Mesenchymal stem cell (in vitro differentiated cells and primary cell): ENCODE data around the gene IL2RG. TPM values are rescaled to one million over a fixed set of nuclear protein-coding genes. Genes with fewer than 3 reads are reported as not detected.

ENCODE experiments used
- DNase-seq: peaks from one replicate; pipeline ENCODE4 v3.0.0-alpha.2; 2013
- H2AFZ ChIP-seq: one replicate; pipeline ENCODE4 v1.6.1; 2013; ENCODE audit warnings: low read depth, mild to moderate bottlenecking, control low read depth, inconsistent platforms, low read length, moderate library complexity
- H2AK5ac ChIP-seq: 2 replicates; pipeline ENCODE4 v1.6.1; 2013; ENCODE audit warnings: low read length, moderate library complexity, mild to moderate bottlenecking, inconsistent platforms; ENCODE audit not compliant: severe bottlenecking
- H2BK120ac ChIP-seq: one replicate; pipeline ENCODE4 v1.6.1; 2013; ENCODE audit warnings: low read depth, mild to moderate bottlenecking, inconsistent platforms, low read length, moderate library complexity
- H2BK12ac ChIP-seq, 2 experiments: one replicate each; pipeline ENCODE4 v1.6.1; 2013; ENCODE audit warnings: inconsistent platforms in 2 of 2, low read length in 2 of 2, mild to moderate bottlenecking in 2 of 2, moderate library complexity in 2 of 2, control low read depth in 1 of 2
- H2BK15ac ChIP-seq: one replicate; pipeline ENCODE4 v1.6.1; 2013; ENCODE audit warnings: mild to moderate bottlenecking, low read depth, inconsistent platforms; ENCODE audit not compliant: poor library complexity, severe bottlenecking
- H2BK5ac ChIP-seq: 2 replicates; pipeline ENCODE4 v1.6.1; 2013; ENCODE audit warnings: low read depth, mild to moderate bottlenecking, low read length, control low read depth, inconsistent platforms; ENCODE audit not compliant: poor library complexity, severe bottlenecking
- H3K14ac ChIP-seq, 2 experiments: one replicate each; pipeline ENCODE4 v1.6.1; 2013; ENCODE audit warnings: inconsistent platforms in 2 of 2, low read length in 2 of 2, control low read depth in 1 of 2, mild to moderate bottlenecking in 1 of 2, moderate library complexity in 1 of 2
- H3K18ac ChIP-seq, 2 experiments: one replicate each; pipeline ENCODE4 v1.6.1; 2013; ENCODE audit warnings: inconsistent platforms in 2 of 2, low read length in 2 of 2, control low read depth in 1 of 2, low read depth in 1 of 2, mild to moderate bottlenecking in 1 of 2
- H3K23ac ChIP-seq, 2 experiments: one replicate each; pipeline ENCODE4 v1.6.1; 2013; ENCODE audit warnings: inconsistent platforms in 2 of 2, low read length in 2 of 2, mild to moderate bottlenecking in 2 of 2, moderate library complexity in 2 of 2, control low read depth in 1 of 2
- H3K27ac ChIP-seq: 2 replicates; pipeline ENCODE4 v1.5.1; 2013; ENCODE audit warnings: mild to moderate bottlenecking, moderate library complexity, low read length, control low read depth, inconsistent platforms; ENCODE audit not compliant: poor library complexity, severe bottlenecking
- H3K27me3 ChIP-seq, 2 experiments: 2 replicates each; pipeline versions ENCODE4 v1.6.1 to v1.7.0; 2013; ENCODE audit warnings: low read length in 2 of 2, mild to moderate bottlenecking in 2 of 2, moderate library complexity in 2 of 2, control low read depth in 1 of 2, inconsistent platforms in 1 of 2; ENCODE audit not compliant: control insufficient read depth in 1 of 2, insufficient read depth in 1 of 2
- H3K36me3 ChIP-seq, 2 experiments: 2 replicates each; pipeline versions ENCODE4 v1.6.1 to v1.7.0; 2013; ENCODE audit warnings: low read length in 2 of 2, control low read depth in 1 of 2, inconsistent platforms in 1 of 2, low read depth in 1 of 2, mild to moderate bottlenecking in 1 of 2; ENCODE audit not compliant: insufficient read depth in 2 of 2, control insufficient read depth in 1 of 2
- H3K4ac ChIP-seq, 2 experiments: one replicate each; pipeline ENCODE4 v1.6.1; 2013; ENCODE audit warnings: inconsistent platforms in 2 of 2, low read length in 2 of 2, mild to moderate bottlenecking in 2 of 2, moderate library complexity in 2 of 2, control low read depth in 1 of 2, low read depth in 1 of 2
- H3K4me1 ChIP-seq: 2 replicates; pipeline ENCODE4 v1.6.1; 2013; ENCODE audit warnings: low read depth, low read length, control low read depth; ENCODE audit not compliant: control insufficient read depth, insufficient read depth
- H3K4me2 ChIP-seq: 2 replicates; pipeline ENCODE4 v1.6.1; 2013; ENCODE audit warnings: low read length, mild to moderate bottlenecking, inconsistent platforms; ENCODE audit not compliant: poor library complexity, severe bottlenecking
- H3K4me3 ChIP-seq, 2 experiments: 2 replicates each; pipeline versions ENCODE4 v1.5.1 to v1.7.0; 2013; ENCODE audit warnings: low read length in 2 of 2, mild to moderate bottlenecking in 2 of 2, control low read depth in 1 of 2, low read depth in 1 of 2; ENCODE audit not compliant: insufficient read depth in 1 of 2
- H3K79me1 ChIP-seq: replicated peaks from 2 replicates; pipeline ENCODE4 v1.6.1; 2013; ENCODE audit warnings: mild to moderate bottlenecking, control low read depth, low read length, inconsistent platforms; ENCODE audit not compliant: poor library complexity, severe bottlenecking
- H3K9ac ChIP-seq: 2 replicates; pipeline ENCODE4 v1.7.0; 2013; ENCODE audit warnings: mild to moderate bottlenecking, low read length, moderate library complexity
- H3K9me3 ChIP-seq: 2 replicates; pipeline ENCODE4 v1.7.0; 2013; ENCODE audit warnings: mild to moderate bottlenecking, low read length; ENCODE audit not compliant: control insufficient read depth
- H4K8ac ChIP-seq: one replicate; pipeline ENCODE4 v1.6.1; 2013; ENCODE audit warnings: inconsistent platforms, mild to moderate bottlenecking, low read length, moderate library complexity
- H4K91ac ChIP-seq: one replicate; pipeline ENCODE4 v1.6.1; 2013; ENCODE audit warnings: mild to moderate bottlenecking, low read length, inconsistent platforms
- WGBS: methylation state at CpG from one replicate; pipeline ENCODE4 v1.1.7; 2013; ENCODE audit warnings: mixed read lengths; 5-methylcytosine and 5-hydroxymethylcytosine counted together
- small RNA-seq: library from polyadenylated mRNA; stranded (forward); fragments of <200 nt; extraction: miRNeasy Mini kit (QIAGEN cat#:217004); gene quantifications from one replicate; pipeline ENCODE3, GENCODE V24; 2013; ENCODE audit warnings: low read depth

The IL2RG gene

DNA sequence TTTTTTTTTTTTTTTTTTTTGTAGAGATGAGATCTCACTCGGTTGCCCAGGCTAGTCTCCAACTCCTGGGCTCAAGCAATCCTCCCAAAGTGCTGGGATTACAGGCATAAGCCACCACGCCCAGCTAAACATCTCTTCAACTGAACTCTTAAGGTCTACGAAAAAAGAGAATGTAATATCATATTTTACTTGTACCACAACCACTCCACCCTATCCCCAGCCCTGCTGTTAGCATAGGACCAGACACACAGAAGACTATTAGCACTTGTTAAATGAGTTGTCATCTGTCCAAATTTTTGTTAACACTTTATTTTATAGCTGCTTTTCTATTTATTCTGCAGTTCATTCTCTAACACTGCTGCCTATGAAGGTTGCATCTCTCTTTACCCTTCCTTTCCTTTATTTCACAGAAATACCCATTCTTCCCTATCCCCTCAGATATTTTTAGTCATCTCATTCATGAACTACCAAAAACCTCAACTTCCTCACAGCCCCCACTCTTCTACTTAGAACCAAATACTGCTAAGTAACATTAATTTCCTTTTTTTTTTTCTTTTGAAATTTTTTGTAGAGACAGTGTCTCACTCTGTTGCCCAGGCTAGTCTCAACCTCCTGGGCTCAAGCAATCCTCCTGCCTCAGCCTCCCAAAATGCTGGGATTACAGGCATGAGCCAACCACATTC, 53.4 kb downstream of the IL2RG start:
- no peak overlapping the region for H4K91ac ChIP-seq
- no peak overlapping the region for H2BK5ac ChIP-seq
- H3K4me3 ChIP-seq = no peak overlapping the region
- H3K14ac ChIP-seq = no peak overlapping the region
- H3K79me1 ChIP-seq = peaks cover 16% of the 10 kb centered on the region
- no peaks in the 10 kb centered on the region for H3K4me1 ChIP-seq
- no CpG with 5 or more reads among the region's 3 CpGs for WGBS
- no peak overlapping the region for H4K8ac ChIP-seq
- H3K4ac ChIP-seq = no peak overlapping the region
- no peak overlapping the region for H3K4me2 ChIP-seq
- H2BK12ac ChIP-seq = no peak overlapping the region
- H3K23ac ChIP-seq = no peak overlapping the region
- H3K9ac ChIP-seq = no peak overlapping the region
- H3K18ac ChIP-seq = no peak overlapping the region
- peaks cover 0 to 14% of the 10 kb centered on the region in 2 experiments for H3K27me3 ChIP-seq
- no peak for DNase-seq
- no peak overlapping the region for H2BK15ac ChIP-seq
- H3K27ac ChIP-seq = no peak overlapping the region
- no peak overlapping the region for H2BK120ac ChIP-seq
- peaks cover 24 to 40% of the 10 kb centered on the region in 2 experiments for H3K36me3 ChIP-seq
- H2AFZ ChIP-seq = no peak overlapping the region
- H3K9me3 ChIP-seq = no peaks in the 10 kb centered on the region
- H2AK5ac ChIP-seq = no peak overlapping the region

Small RNAs within 50 kb of the gene (small RNA-seq; reads per million reads assigned to genes)
- not detected for gene CXorf65
